H1 (cell line): ENCODE results near the gene S100PBP. TPM values are rescaled to one million over a fixed set of nuclear protein-coding genes. Genes with fewer than 3 reads are reported as not detected.
A peak's percentile ranks its signal among the peaks of the same experiment; 100 is the strongest.

Experiments
- PHF8 ChIP-seq: fragments of 200-600 bp; sonication (generic); conservative IDR thresholded peaks from 2 replicates; pipeline ENCODE4 v1.7.1; 2012; ENCODE audit warnings: low read depth, mild to moderate bottlenecking, inconsistent platforms, low read length, moderate library complexity
- polyA plus RNA-seq, 7 experiments: library from polyadenylated mRNA; depleted of rRNA in 3 of 7; stranded (reverse) in 5 of 7; unstranded in 2 of 7; fragments of >200 nt in 5 of 7; fragments of 200-250 nt in 2 of 7; gene quantifications; 1 replicate in 5 of 7; 2 replicates in 1 of 7; 4 replicates in 1 of 7; pipeline versions ENCODE4 v1.2.1 to v1.2.3, GENCODE V29; 2011 to 2013; ENCODE audit warnings: missing spikeins in 2 of 7, mixed read lengths in 2 of 7
- total RNA-seq: library from RNA; stranded (reverse); fragmentation: NEBNext Ultra II Directional; extraction: Animal tissue kit (Norgen Biotek cat#: 25700); gene quantifications from 2 replicates; pipeline ENCODE4 v1.2.1, GENCODE V29; 2021

S100PBP gene
- total and polyA plus RNA-seq, 2 of the 8 experiments (the other 6 are each of a cell fraction or from before 2014, with no cell fraction given): 43.8 to 68.3 TPM

- TF ChIP-seq PHF8: peak; percentile 47
Measured at GRCh38 chr1:32893198-32894018, 76.0 kb downstream of the S100PBP start (continued).
